Mesenchymal stem cell (in vitro differentiated cells and primary cell): ENCODE results near the gene NIP7.

Experiments
- DNase-seq: peaks from one replicate; pipeline ENCODE4 v3.0.0-alpha.2; 2013
- H2AFZ ChIP-seq: one replicate; pipeline ENCODE4 v1.6.1; 2013; ENCODE audit warnings: low read depth, mild to moderate bottlenecking, control low read depth, inconsistent platforms, low read length, moderate library complexity
- H2AK5ac ChIP-seq: 2 replicates; pipeline ENCODE4 v1.6.1; 2013; ENCODE audit warnings: low read length, moderate library complexity, mild to moderate bottlenecking, inconsistent platforms; ENCODE audit not compliant: severe bottlenecking
- H2BK120ac ChIP-seq: one replicate; pipeline ENCODE4 v1.6.1; 2013; ENCODE audit warnings: low read depth, mild to moderate bottlenecking, inconsistent platforms, low read length, moderate library complexity
- H2BK12ac ChIP-seq, 2 experiments: one replicate each; pipeline ENCODE4 v1.6.1; 2013; ENCODE audit warnings: inconsistent platforms in 2 of 2, low read length in 2 of 2, mild to moderate bottlenecking in 2 of 2, moderate library complexity in 2 of 2, control low read depth in 1 of 2
- H2BK15ac ChIP-seq: one replicate; pipeline ENCODE4 v1.6.1; 2013; ENCODE audit warnings: mild to moderate bottlenecking, low read depth, inconsistent platforms; ENCODE audit not compliant: poor library complexity, severe bottlenecking
- H2BK5ac ChIP-seq: 2 replicates; pipeline ENCODE4 v1.6.1; 2013; ENCODE audit warnings: low read depth, mild to moderate bottlenecking, low read length, control low read depth, inconsistent platforms; ENCODE audit not compliant: poor library complexity, severe bottlenecking
- H3K14ac ChIP-seq, 2 experiments: one replicate each; pipeline ENCODE4 v1.6.1; 2013; ENCODE audit warnings: inconsistent platforms in 2 of 2, low read length in 2 of 2, control low read depth in 1 of 2, mild to moderate bottlenecking in 1 of 2, moderate library complexity in 1 of 2
- H3K18ac ChIP-seq, 2 experiments: one replicate each; pipeline ENCODE4 v1.6.1; 2013; ENCODE audit warnings: inconsistent platforms in 2 of 2, low read length in 2 of 2, control low read depth in 1 of 2, low read depth in 1 of 2, mild to moderate bottlenecking in 1 of 2
- H3K23ac ChIP-seq, 2 experiments: one replicate each; pipeline ENCODE4 v1.6.1; 2013; ENCODE audit warnings: inconsistent platforms in 2 of 2, low read length in 2 of 2, mild to moderate bottlenecking in 2 of 2, moderate library complexity in 2 of 2, control low read depth in 1 of 2
- H3K27ac ChIP-seq: 2 replicates; pipeline ENCODE4 v1.5.1; 2013; ENCODE audit warnings: mild to moderate bottlenecking, moderate library complexity, low read length, control low read depth, inconsistent platforms; ENCODE audit not compliant: poor library complexity, severe bottlenecking
- H3K27me3 ChIP-seq, 2 experiments: 2 replicates each; pipeline versions ENCODE4 v1.6.1 to v1.7.0; 2013; ENCODE audit warnings: low read length in 2 of 2, mild to moderate bottlenecking in 2 of 2, moderate library complexity in 2 of 2, control low read depth in 1 of 2, inconsistent platforms in 1 of 2; ENCODE audit not compliant: control insufficient read depth in 1 of 2, insufficient read depth in 1 of 2
- H3K36me3 ChIP-seq, 2 experiments: 2 replicates each; pipeline versions ENCODE4 v1.6.1 to v1.7.0; 2013; ENCODE audit warnings: low read length in 2 of 2, control low read depth in 1 of 2, inconsistent platforms in 1 of 2, low read depth in 1 of 2, mild to moderate bottlenecking in 1 of 2; ENCODE audit not compliant: insufficient read depth in 2 of 2, control insufficient read depth in 1 of 2
- H3K4ac ChIP-seq, 2 experiments: one replicate each; pipeline ENCODE4 v1.6.1; 2013; ENCODE audit warnings: inconsistent platforms in 2 of 2, low read length in 2 of 2, mild to moderate bottlenecking in 2 of 2, moderate library complexity in 2 of 2, control low read depth in 1 of 2, low read depth in 1 of 2
- H3K4me1 ChIP-seq: 2 replicates; pipeline ENCODE4 v1.6.1; 2013; ENCODE audit warnings: low read depth, low read length, control low read depth; ENCODE audit not compliant: control insufficient read depth, insufficient read depth
- H3K4me2 ChIP-seq: 2 replicates; pipeline ENCODE4 v1.6.1; 2013; ENCODE audit warnings: low read length, mild to moderate bottlenecking, inconsistent platforms; ENCODE audit not compliant: poor library complexity, severe bottlenecking
- H3K4me3 ChIP-seq, 2 experiments: 2 replicates each; pipeline versions ENCODE4 v1.5.1 to v1.7.0; 2013; ENCODE audit warnings: low read length in 2 of 2, mild to moderate bottlenecking in 2 of 2, control low read depth in 1 of 2, low read depth in 1 of 2; ENCODE audit not compliant: insufficient read depth in 1 of 2
- H3K79me1 ChIP-seq: replicated peaks from 2 replicates; pipeline ENCODE4 v1.6.1; 2013; ENCODE audit warnings: mild to moderate bottlenecking, control low read depth, low read length, inconsistent platforms; ENCODE audit not compliant: poor library complexity, severe bottlenecking
- H3K9ac ChIP-seq: 2 replicates; pipeline ENCODE4 v1.7.0; 2013; ENCODE audit warnings: mild to moderate bottlenecking, low read length, moderate library complexity
- H3K9me3 ChIP-seq: 2 replicates; pipeline ENCODE4 v1.7.0; 2013; ENCODE audit warnings: mild to moderate bottlenecking, low read length; ENCODE audit not compliant: control insufficient read depth
- H4K8ac ChIP-seq: one replicate; pipeline ENCODE4 v1.6.1; 2013; ENCODE audit warnings: inconsistent platforms, mild to moderate bottlenecking, low read length, moderate library complexity
- H4K91ac ChIP-seq: one replicate; pipeline ENCODE4 v1.6.1; 2013; ENCODE audit warnings: mild to moderate bottlenecking, low read length, inconsistent platforms
- WGBS: methylation state at CpG from one replicate; pipeline ENCODE4 v1.1.7; 2013; ENCODE audit warnings: mixed read lengths; 5-methylcytosine and 5-hydroxymethylcytosine counted together

The NIP7 gene

GRCh38 chr16:69366431-69366830 is 26.9 kb downstream of the NIP7 start:
- Histone ChIP-seq H2BK120ac (no peak overlapping the region), H3K27ac (no peak overlapping the region), H3K14ac (no peak overlapping the region), H3K4me3 (no peak overlapping the region), H2BK12ac (no peak overlapping the region), H3K36me3 (peaks cover 60 to 84% of the 10 kb centered on the region in 2 experiments), H3K4ac (no peak overlapping the region), H3K9me3 (no peaks in the 10 kb centered on the region), H3K4me1 (no peaks in the 10 kb centered on the region), H3K4me2 (no peak overlapping the region), H2BK5ac (no peak overlapping the region), H3K18ac (no peak overlapping the region), H3K27me3 (no peaks in the 10 kb centered on the region), H2AK5ac (no peak overlapping the region), H4K8ac (no peak overlapping the region), H2AFZ (no peak overlapping the region), H3K23ac (no peak overlapping the region), H4K91ac (no peak overlapping the region), H3K9ac (no peak overlapping the region), H3K79me1 (peaks cover 22% of the 10 kb centered on the region), H2BK15ac (no peak overlapping the region)
- DNase-seq: no peak
- WGBS: 91% methylated on average over 6 of the region's 7 CpGs

DNA sequence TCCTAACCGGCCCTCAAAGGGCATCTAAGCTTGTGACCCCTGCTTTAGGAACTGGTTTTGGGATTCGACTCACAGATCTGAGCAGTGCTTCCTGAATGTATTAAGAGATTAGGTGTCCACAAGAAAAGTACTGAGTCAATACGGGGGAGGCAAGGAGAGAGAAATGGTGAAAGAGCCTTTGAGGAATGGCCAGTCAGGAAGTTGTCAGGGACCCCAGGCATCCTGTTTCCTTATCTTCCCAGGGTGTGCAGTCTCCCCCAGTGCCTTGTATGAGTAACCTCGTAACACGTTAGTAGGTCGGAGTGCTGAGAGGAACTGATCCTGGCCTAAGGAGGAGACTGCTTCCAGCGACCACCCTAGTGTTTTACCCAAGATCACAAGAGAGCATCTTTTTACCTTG is 28.4 kb downstream of the NIP7 start:
- Histone ChIP-seq H3K18ac (no peak overlapping the region), H3K23ac (no peak overlapping the region), H3K27me3 (no peaks in the 10 kb centered on the region), H4K91ac (no peak overlapping the region), H3K4me2 (no peak overlapping the region), H3K14ac (no peak overlapping the region), H2BK120ac (no peak overlapping the region), H3K4me3 (no peak overlapping the region), H3K27ac (no peak overlapping the region), H2BK5ac (no peak overlapping the region), H2AK5ac (no peak overlapping the region), H3K4ac (no peak overlapping the region), H3K9me3 (no peaks in the 10 kb centered on the region), H2BK15ac (no peak overlapping the region), H3K9ac (no peak overlapping the region), H2BK12ac (no peak overlapping the region), H4K8ac (no peak overlapping the region), H2AFZ (no peak overlapping the region), H3K79me1 (peaks cover 21% of the 10 kb centered on the region), H3K4me1 (no peaks in the 10 kb centered on the region), H3K36me3 (peaks cover 60 to 86% of the 10 kb centered on the region in 2 experiments)
- 92% methylated on average over 7 of the region's 7 CpGs for WGBS
- DNase-seq: no peak

GRCh38 chr16:69368866-69369265 is 29.3 kb downstream of the NIP7 start:
- Histone ChIP-seq H2BK12ac (no peak overlapping the region), H2AK5ac (no peak overlapping the region), H3K4me3 (no peak overlapping the region), H3K14ac (no peak overlapping the region), H2AFZ (no peak overlapping the region), H2BK5ac (no peak overlapping the region), H4K8ac (no peak overlapping the region), H3K4me2 (no peak overlapping the region), H3K79me1 (peaks cover 26% of the 10 kb centered on the region), H3K18ac (no peak overlapping the region), H3K36me3 (peaks cover 52 to 88% of the 10 kb centered on the region in 2 experiments), H3K4me1 (no peaks in the 10 kb centered on the region), H2BK120ac (no peak overlapping the region), H3K9me3 (no peaks in the 10 kb centered on the region), H3K27ac (no peak overlapping the region), H3K23ac (no peak overlapping the region), H3K9ac (no peak overlapping the region), H2BK15ac (no peak overlapping the region), H4K91ac (no peak overlapping the region), H3K27me3 (no peaks in the 10 kb centered on the region), H3K4ac (no peak overlapping the region)
- DNase-seq: no peak
- WGBS: 87% methylated on average over 2 of the region's 4 CpGs

- H2BK5ac ChIP-seq: no peak overlapping the region
- 100% methylated on average over 1 of the region's 2 CpGs for WGBS
Measured at GRCh38 chr16:69371564-69371963, 32.0 kb downstream of the NIP7 start.

More at GRCh38 chr16:69371564-69371963, 32.0 kb downstream of the NIP7 start:
- H3K9me3 ChIP-seq: no peaks in the 10 kb centered on the region
- H3K4me2 ChIP-seq: no peak overlapping the region
- DNase-seq: no peak
- H3K4me3 ChIP-seq: no peak overlapping the region
- H3K4me1 ChIP-seq: no peaks in the 10 kb centered on the region
- H3K4ac ChIP-seq: no peak overlapping the region
- no peak overlapping the region for H3K23ac ChIP-seq
- H4K8ac ChIP-seq: no peak overlapping the region
- H3K27ac ChIP-seq: no peak overlapping the region
- no peak overlapping the region for H2AFZ ChIP-seq
- H3K18ac ChIP-seq: no peak overlapping the region
- H2AK5ac ChIP-seq: no peak overlapping the region
- H2BK15ac ChIP-seq: no peak overlapping the region
- H3K79me1 ChIP-seq: peaks cover 19% of the 10 kb centered on the region
- no peak overlapping the region for H2BK120ac ChIP-seq
- H3K9ac ChIP-seq: no peak overlapping the region
- H3K14ac ChIP-seq: no peak overlapping the region
- no peaks in the 10 kb centered on the region for H3K27me3 ChIP-seq
- H3K36me3 ChIP-seq: peaks cover 32 to 82% of the 10 kb centered on the region in 2 experiments
- no peak overlapping the region for H4K91ac ChIP-seq
- H2BK12ac ChIP-seq: no peak overlapping the region
